HuH-7.5 (cell line): ENCODE results near the gene ADK.
"Not testable (repeated sequence)": the region's sequence is repeated elsewhere in the genome, so short reads cannot be mapped to it uniquely, and the experiment has no call there.

ENCODE experiments used
- DNase-seq: peaks from one replicate; pipeline ENCODE4 v3.0.0; 2011; ENCODE audit warnings: low spot score

The ADK gene

GRCh38 chr10:74186678-74187077 is 35.7 kb downstream of the ADK start:
- DNase-seq, result no peak

- no peak for DNase-seq
Measured at GRCh38 chr10:74187237-74187636, 36.2 kb downstream of the ADK start.

DNA sequence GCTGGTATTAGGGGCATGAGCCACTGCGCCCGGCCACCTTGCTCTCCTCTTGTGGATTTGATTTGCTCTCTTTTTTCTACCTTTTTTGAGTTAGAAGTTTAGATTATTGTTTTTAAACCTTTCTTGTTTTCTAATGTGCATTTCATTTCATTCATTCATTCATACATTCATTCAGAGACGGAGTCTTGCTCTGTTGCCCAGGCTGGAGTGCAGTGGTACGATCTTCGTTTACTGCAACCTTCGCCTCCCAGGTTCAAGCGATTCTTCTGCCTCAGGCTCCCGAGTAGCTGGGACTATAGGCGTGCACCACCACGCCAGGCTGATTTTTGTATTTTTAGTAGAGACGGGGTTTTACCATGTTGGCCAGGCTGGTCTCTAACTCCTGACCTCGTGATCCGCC is 37.6 kb downstream of the ADK start:
- DNase-seq, result not testable (repeated sequence)

DNA sequence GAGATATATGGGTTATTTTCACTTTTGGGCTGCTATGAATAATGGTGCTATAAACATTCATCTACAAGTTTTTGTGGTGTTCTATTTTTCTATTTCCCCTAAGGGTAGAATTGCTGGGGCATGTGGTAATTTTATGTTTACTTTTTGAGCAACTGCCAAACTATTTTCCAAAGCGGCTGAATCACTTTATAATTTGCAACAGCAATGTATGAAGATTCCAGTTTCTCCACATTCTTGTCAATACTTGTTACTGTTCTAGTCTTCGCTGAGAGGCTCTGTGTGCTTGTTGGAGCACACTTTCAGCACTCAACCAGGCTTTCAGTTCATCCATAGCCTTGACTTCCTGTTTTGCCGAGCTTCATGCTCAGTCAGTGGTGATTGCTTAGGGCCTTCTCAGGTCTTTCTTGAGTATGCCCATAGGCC is 39.0 kb downstream of the ADK start:
- DNase-seq, result no peak

DNA sequence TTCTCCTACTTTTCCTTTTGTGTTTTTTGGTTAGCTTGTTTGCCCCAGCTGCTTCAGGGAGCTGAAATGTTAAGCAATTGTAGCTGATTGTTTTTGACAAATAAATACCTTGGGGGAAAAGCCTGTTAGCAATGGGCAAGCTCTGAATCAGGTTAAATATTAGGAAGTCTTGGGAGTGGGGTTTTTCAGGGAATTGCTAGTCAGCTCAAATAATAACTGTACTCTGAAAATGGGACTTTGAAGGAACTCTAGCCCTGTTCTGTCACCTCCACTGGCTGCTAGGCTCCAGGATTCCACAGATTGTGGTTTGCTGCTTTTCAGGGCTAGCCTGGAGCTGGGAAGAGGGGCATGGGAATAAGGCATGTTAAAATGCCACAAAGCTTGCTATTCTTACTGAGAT is 39.5 kb downstream of the ADK start:
- DNase-seq, result no peak

- no peak for DNase-seq
Measured at GRCh38 chr10:74194545-74194944, 43.5 kb downstream of the ADK start.

DNA sequence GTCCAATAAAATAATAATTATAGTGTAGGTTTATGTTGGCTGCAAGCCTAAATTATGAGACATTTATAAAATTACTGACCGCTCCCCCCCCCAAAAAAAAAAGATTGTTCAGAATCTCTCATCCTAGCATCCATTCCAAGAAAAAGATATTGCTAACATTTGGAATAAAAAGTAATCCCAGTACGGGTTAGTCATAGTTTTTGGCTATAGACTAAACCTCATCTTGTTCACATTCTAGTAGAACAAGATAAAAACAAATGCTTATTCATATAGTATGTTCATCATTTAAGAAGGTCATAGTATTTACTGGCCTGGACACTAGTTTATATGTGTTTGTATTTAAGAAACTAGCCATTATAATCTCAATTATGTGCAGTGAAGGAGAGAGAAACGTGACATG is 44.0 kb downstream of the ADK start:
- DNase-seq, result no peak

GRCh38 chr10:74199315-74199714 is 48.3 kb downstream of the ADK start:
- no peak for DNase-seq

DNA sequence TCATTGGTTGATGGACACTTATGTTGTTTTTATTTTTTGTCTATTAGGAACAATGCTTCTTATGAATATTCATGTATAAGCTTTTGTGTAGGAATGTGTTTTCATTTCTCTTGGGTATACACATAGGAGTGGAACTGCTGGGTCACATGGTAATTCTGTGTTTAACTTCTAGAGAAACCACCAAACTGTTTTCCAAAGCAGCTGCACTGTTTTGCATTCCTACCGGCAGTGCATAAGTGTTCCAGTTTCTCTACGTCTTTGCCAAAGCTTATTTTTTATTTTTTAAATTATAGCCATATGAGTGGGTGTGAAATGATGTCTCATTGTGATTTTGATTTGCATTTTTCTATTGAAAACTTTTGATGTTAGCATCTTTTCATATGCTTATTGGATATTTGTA is 51.3 kb downstream of the ADK start:
- DNase-seq, result no peak

- no peak for DNase-seq
Measured at GRCh38 chr10:74206746-74207145, 55.7 kb downstream of the ADK start.

GRCh38 chr10:74207691-74208480 is 56.9 kb downstream of the ADK start:
- no peak for DNase-seq

DNA sequence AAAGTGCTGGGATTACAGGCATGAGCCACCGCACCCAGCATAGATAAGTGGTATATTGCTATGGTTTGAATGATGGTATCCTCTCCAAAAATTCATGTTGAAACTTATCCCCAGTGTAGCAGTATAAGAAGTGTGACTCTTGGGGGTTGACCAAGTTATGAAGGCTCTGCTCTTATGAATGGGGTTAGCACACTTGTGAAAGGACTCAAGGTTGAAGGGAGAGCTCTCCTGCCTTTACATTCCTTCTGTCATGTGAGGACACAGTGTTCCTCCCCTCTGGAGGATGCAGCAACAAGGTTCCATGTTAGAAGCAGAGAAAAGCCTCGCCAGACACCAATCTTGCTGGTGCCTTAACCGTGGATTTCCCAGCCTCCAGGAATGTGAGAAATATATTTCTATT is 58.0 kb downstream of the ADK start:
- no peak for DNase-seq

DNA sequence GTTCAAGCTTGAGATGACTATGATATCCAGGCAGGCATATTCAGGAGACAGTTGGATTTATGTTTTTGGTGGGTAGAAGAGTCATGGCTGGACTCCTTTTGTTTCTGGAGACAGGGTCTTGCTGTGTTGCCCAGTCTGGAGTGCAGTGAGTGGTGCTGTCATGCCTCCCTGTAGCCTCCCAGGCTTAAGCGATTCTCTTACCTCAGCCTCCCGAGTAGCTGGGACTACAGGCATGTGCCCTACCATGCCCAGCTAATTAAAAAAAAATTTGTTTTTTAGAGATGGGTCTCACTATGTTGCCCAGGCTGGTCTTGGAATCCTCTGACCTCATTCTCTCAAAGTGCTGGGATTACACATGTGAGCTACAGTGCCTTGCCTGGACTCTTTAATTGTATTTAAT is 62.0 kb downstream of the ADK start:
- no peak for DNase-seq

GRCh38 chr10:74213571-74214162 is 62.6 kb downstream of the ADK start:
- DNase-seq, result peak; percentile 19

GRCh38 chr10:74217110-74217509 is 66.1 kb downstream of the ADK start:
- not testable (repeated sequence) for DNase-seq

- not testable (repeated sequence) for DNase-seq
Measured at GRCh38 chr10:74222467-74222866, 71.4 kb downstream of the ADK start.

GRCh38 chr10:74223755-74224529 is 72.9 kb downstream of the ADK start:
- no peak for DNase-seq

- DNase-seq, result no peak
Measured at GRCh38 chr10:74227697-74228424, 76.8 kb downstream of the ADK start.

DNA sequence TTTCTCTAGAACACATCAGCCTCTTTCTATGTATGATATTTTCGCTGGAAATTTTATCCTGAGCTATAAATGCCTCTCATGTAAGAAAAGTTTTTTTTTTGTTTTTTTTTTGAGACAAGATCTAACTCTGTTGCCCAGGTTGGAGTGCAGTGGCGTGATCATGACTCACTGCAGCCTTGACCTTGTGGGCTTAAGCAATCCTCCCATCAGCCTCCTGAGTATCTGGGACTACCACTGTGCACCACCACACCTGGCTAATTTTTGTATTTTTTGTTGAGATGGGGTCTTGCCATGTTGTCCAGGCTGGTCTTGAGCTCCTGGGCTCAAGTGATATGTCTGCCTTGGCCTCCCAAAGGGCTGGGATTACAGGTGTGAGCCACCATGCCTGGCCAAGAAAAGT is 80.4 kb downstream of the ADK start:
- DNase-seq, result no peak

- no peak for DNase-seq
Measured at GRCh38 chr10:74233281-74233680, 82.3 kb downstream of the ADK start.

GRCh38 chr10:74234569-74234968 is 83.5 kb downstream of the ADK start:
- no peak for DNase-seq

DNA sequence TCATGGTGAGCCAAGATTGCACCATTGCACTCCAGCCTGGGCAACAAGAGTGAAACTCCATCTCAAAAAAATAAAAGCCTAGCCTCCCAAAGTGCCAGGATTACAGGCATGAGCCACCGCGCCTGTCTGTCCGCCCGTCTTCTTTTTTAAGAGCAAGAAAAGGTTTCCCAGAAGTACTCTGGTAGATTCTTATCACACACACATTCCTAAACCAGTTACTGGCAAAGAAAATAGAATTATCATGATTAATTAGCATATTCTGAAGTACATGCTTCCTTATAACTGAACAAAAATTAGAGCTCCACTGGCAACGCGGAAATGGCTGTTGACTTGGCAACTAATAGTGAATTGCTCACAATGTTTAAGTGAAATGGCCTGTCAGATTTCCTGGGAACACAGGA is 87.0 kb downstream of the ADK start:
- DNase-seq, result no peak
